ENCODE measurements around the gene GLCE. TPM values are rescaled to one million over a fixed set of nuclear protein-coding genes. Genes with fewer than 3 reads are reported as not detected.

Gene GLCE
- total and polyA plus RNA-seq, 4 donors: 6.8 to 26.3 (median 13.7) TPM

GRCh38 chr15:69132430-69132829 lies 28.0 kb upstream of the GLCE start (continued):
- no peak for TF ChIP-seq CTCF (IDR thresholded peaks at IDR 0.05; ENCODE audit: low read depth, low read length, missing input control)
- no peak for TF ChIP-seq ZBTB33 (IDR thresholded peaks at IDR 0.05)
- TF ChIP-seq JUND (IDR thresholded peaks at IDR 0.05): no peak
- TF ChIP-seq HNF4G (IDR thresholded peaks at IDR 0.05): no peak
- TF ChIP-seq MAX (IDR thresholded peaks at IDR 0.05): no peak

- peaks cover 17 to 60% (median 54%) of the 10 kb centered on the region in 4 donors for H3K4me1 ChIP-seq (ENCODE audit: control insufficient read depth in 4 of 4, insufficient read depth in 4 of 4, low read length in 3 of 4)
- H3K9me3 ChIP-seq (ENCODE audit: control insufficient read depth in 4 of 4, low read length in 3 of 4): no peaks in the 10 kb centered on the region
- no peak overlapping the region for H3K9ac ChIP-seq (ENCODE audit: low read depth in 1 of 2, low read length in 2 of 2)
- no peak overlapping the region for H3K4me3 ChIP-seq (ENCODE audit: low read depth in 1 of 3, low read length in 3 of 3)
- peak overlapping the region; percentile 6 to 31 for H3K27ac ChIP-seq (ENCODE audit: low read depth in 1 of 2, low read length in 2 of 2)
- TF ChIP-seq GABPA (IDR thresholded peaks at IDR 0.05 in 1 of 2, conservative IDR thresholded peaks at IDR 0.05 in 1 of 2): no peak
- TF ChIP-seq EGR1 (IDR thresholded peaks at IDR 0.05; ENCODE audit: low read depth in 2 of 2): no peak
- peak; percentile 29 to 37 for TF ChIP-seq HNF4A (conservative IDR thresholded peaks at IDR 0.05)
- TF ChIP-seq ATF3 (IDR thresholded peaks at IDR 0.05): no peak
- TF ChIP-seq YY1 (IDR thresholded peaks at IDR 0.05): no peak
- TF ChIP-seq HNF4G (IDR thresholded peaks at IDR 0.05): no peak
- TF ChIP-seq FOXA2 (IDR thresholded peaks at IDR 0.05): no peak
- no peak for TF ChIP-seq TAF1 (conservative IDR thresholded peaks at IDR 0.05)
- no peak for TF ChIP-seq REST (IDR thresholded peaks at IDR 0.05)
- TF ChIP-seq JUND (IDR thresholded peaks at IDR 0.05): no peak
- TF ChIP-seq ZBTB33 (IDR thresholded peaks at IDR 0.05): no peak
- TF ChIP-seq FOXA1 (IDR thresholded peaks at IDR 0.05): no peak
- TF ChIP-seq SP1 (IDR thresholded peaks at IDR 0.05): no peak
- TF ChIP-seq CTCF (IDR thresholded peaks at IDR 0.05; ENCODE audit: low read depth, low read length, missing input control): peak; percentile 10
- no peak for TF ChIP-seq MAX (IDR thresholded peaks at IDR 0.05)
- TF ChIP-seq RAD21 (IDR thresholded peaks at IDR 0.05): peak in 1 of 2 donors; percentile 18
- no peak for TF ChIP-seq NR2F2 (IDR thresholded peaks at IDR 0.05)
- H3K36me3 ChIP-seq (ENCODE audit: control insufficient read depth in 4 of 4, insufficient read depth in 3 of 4, low read depth in 1 of 4, low read length in 3 of 4): no peaks in the 10 kb centered on the region
- H3K27me3 ChIP-seq (ENCODE audit: control insufficient read depth in 4 of 4, insufficient read depth in 4 of 4, low read length in 3 of 4): no peaks in the 10 kb centered on the region
- WGBS: 60% methylated on average over 3 of the region's 3 CpGs
- no peak for DNase-seq (ENCODE audit: low spot score)
These were observed 27.2 kb upstream of the GLCE start for GRCh38 chr15:69132977-69133861.

Data from liver (tissue), 9 donors.